Astrocyte (in vitro differentiated cells and primary cell): ENCODE data around the gene SCAMP5.

Source experiments
- CTCF ChIP-seq: IDR thresholded peaks from 2 replicates; pipeline ENCODE4 v1.5.1; 2011; ENCODE audit warnings: low read depth, mild to moderate bottlenecking, inconsistent platforms, low read length, moderate library complexity; ENCODE audit not compliant: insufficient read depth
- EZH2 ChIP-seq: IDR thresholded peaks from 2 replicates; pipeline ENCODE4 v1.6.1; 2012; ENCODE audit warnings: mild to moderate bottlenecking, low read length, inconsistent platforms; ENCODE audit not compliant: insufficient read depth

GRCh38 chr15:75044258-75044878, 49.0 kb downstream of the SCAMP5 start:
- TF ChIP-seq EZH2 (no peak), CTCF (no peak)
